ENCODE results near the gene PRR36.

- TF ChIP-seq CTCF (conservative IDR thresholded peaks at IDR 0.05) (no peak), EZH2 (IDR thresholded peaks at IDR 0.05; ENCODE audit: low read depth) (no peak)
These were observed 9.8 kb upstream of the PRR36 start for GRCh38 chr19:7883796-7884570.
